CD4-positive, alpha-beta T cell treated with Interferon gamma for 1 hour (primary cell): ENCODE measurements around the gene UTY.

ENCODE experiments used
- DNase-seq: peaks from one replicate; pipeline ENCODE4 v3.0.0-alpha.2; 2020

Gene UTY

GRCh38 chrY:13398876-13399275 lies 81.0 kb downstream of the UTY start:
- no peak for DNase-seq

GRCh38 chrY:13381110-13381683 lies 98.6 kb downstream of the UTY start:
- no peak for DNase-seq

GRCh38 chrY:13370868-13371800 lies 108.7 kb downstream of the UTY start:
- no peak for DNase-seq

- no peak for DNase-seq
Observed at GRCh38 chrY:13370245-13370644, 109.6 kb downstream of the UTY start.

GRCh38 chrY:13368513-13368845 lies 111.4 kb downstream of the UTY start:
- no peak for DNase-seq

GRCh38 chrY:13363641-13364040 lies 116.2 kb downstream of the UTY start:
- DNase-seq, result no peak

GRCh38 chrY:13362662-13363061 lies 117.2 kb downstream of the UTY start:
- DNase-seq, result no peak

GRCh38 chrY:13361656-13362636 lies 117.9 kb downstream of the UTY start:
- DNase-seq, result no peak

- DNase-seq, result no peak
Observed at GRCh38 chrY:13351443-13351842, 128.4 kb downstream of the UTY start.

GRCh38 chrY:13347106-13347505 lies 132.7 kb downstream of the UTY start:
- no peak for DNase-seq

GRCh38 chrY:13345549-13345948 lies 134.3 kb downstream of the UTY start:
- DNase-seq, result no peak

- DNase-seq, result no peak
Observed at GRCh38 chrY:13343307-13343946, 136.4 kb downstream of the UTY start.

GRCh38 chrY:13339939-13340338 lies 139.9 kb downstream of the UTY start:
- DNase-seq, result no peak

GRCh38 chrY:13339381-13339780 lies 140.5 kb downstream of the UTY start:
- no peak for DNase-seq

- DNase-seq, result no peak
Observed at GRCh38 chrY:13338711-13339110, 141.1 kb downstream of the UTY start.

- no peak for DNase-seq
Observed at GRCh38 chrY:13337934-13338333, 141.9 kb downstream of the UTY start.

GRCh38 chrY:13333791-13334190 lies 146.0 kb downstream of the UTY start:
- DNase-seq, result no peak

GRCh38 chrY:13330651-13331050 lies 149.2 kb downstream of the UTY start:
- DNase-seq, result no peak

GRCh38 chrY:13312966-13313365 lies 166.9 kb downstream of the UTY start:
- DNase-seq, result no peak

GRCh38 chrY:13307959-13308358 lies 171.9 kb downstream of the UTY start:
- DNase-seq, result no peak

GRCh38 chrY:13300795-13301194 lies 179.0 kb downstream of the UTY start:
- no peak for DNase-seq

- DNase-seq, result no peak
Observed at GRCh38 chrY:13299411-13299810, 180.4 kb downstream of the UTY start.
